HG03571 (cell line): ENCODE measurements around the gene GRIK3.
"Not testable (repeated sequence)": the region's sequence is repeated elsewhere in the genome, so short reads cannot be mapped to it uniquely, and the experiment has no call there.

ENCODE experiments used
- ATAC-seq: cut with Tn5 transposase; IDR thresholded peaks from one replicate; pipeline ENCODE4 v1.9.1; 2021; ENCODE audit not compliant: unreplicated experiment

Gene GRIK3

GRCh38 chr1:36947384-36947783 is 86.9 kb downstream of the GRIK3 start:
- no peak for ATAC-seq

DNA sequence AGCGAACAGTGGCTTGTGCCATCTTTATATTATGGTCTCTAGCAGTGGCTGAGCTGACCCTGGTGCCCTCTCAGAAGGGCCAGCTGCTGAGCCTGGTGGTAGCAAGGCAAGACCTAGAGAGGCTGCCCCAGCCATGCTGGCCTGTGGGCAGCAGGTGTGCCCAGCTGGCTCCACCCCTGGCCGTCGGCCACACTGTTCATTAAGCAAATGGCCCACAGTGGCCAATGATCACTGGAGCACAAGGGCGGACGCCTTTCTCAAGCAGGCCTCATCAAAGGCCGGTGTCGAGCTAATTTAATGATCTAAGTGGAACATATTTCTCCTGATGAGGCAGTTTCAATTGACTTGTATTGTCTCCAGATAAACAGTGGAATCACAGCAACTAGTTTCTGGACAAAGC is 89.4 kb downstream of the GRIK3 start:
- ATAC-seq, result no peak

GRCh38 chr1:36942148-36942547 is 92.2 kb downstream of the GRIK3 start:
- no peak for ATAC-seq

GRCh38 chr1:36941316-36941978 is 92.9 kb downstream of the GRIK3 start:
- no peak for ATAC-seq

- ATAC-seq, result no peak
Measured at GRCh38 chr1:36938819-36939218, 95.5 kb downstream of the GRIK3 start.

- no peak for ATAC-seq
Measured at GRCh38 chr1:36937371-36937770, 96.9 kb downstream of the GRIK3 start.

GRCh38 chr1:36934061-36934460 is 100.3 kb downstream of the GRIK3 start:
- no peak for ATAC-seq

DNA sequence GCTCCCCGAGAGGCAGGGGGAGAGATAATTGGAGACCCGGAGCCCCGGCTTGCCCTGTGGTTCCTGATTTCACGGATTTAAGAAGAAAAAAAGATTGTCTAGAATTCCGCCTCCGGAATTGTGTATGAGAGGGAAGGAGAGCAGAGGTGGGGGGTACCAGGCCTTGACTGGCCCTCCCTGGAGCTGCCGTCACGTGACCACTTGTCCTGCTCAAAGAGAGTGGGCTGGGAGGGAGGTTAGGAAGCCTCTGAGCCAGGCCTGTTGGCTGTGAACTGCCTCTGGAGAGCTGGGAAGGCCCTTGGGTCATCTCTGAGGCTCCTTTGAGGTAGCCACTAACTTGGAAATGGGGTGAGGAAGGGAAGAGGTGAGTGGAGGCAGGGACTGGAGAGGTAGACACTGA is 106.5 kb downstream of the GRIK3 start:
- ATAC-seq, result no peak

DNA sequence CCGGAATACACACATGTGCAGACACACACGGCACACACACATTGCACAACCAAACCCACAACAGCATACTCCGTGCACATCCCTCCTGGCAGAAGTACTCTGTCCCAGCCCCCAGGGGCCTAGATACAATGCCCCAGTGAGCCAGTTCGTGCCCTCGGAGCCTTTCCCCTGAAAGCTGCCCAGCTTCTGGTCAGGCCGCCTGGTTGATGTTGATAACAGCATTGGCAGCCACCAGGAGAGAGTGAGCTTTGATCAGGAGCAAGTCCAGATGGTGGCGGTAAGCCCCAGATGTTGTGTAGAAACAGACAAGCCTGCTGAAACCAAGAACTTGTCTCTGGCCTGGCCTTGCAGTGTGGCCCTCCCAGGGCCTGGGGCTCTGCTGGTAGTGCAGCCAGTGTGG is 109.1 kb downstream of the GRIK3 start:
- no peak for ATAC-seq

- no peak for ATAC-seq
Measured at GRCh38 chr1:36924282-36924811, 110.0 kb downstream of the GRIK3 start.

- no peak for ATAC-seq
Measured at GRCh38 chr1:36922593-36923426, 111.5 kb downstream of the GRIK3 start.

- no peak for ATAC-seq
Measured at GRCh38 chr1:36922071-36922470, 112.2 kb downstream of the GRIK3 start.

DNA sequence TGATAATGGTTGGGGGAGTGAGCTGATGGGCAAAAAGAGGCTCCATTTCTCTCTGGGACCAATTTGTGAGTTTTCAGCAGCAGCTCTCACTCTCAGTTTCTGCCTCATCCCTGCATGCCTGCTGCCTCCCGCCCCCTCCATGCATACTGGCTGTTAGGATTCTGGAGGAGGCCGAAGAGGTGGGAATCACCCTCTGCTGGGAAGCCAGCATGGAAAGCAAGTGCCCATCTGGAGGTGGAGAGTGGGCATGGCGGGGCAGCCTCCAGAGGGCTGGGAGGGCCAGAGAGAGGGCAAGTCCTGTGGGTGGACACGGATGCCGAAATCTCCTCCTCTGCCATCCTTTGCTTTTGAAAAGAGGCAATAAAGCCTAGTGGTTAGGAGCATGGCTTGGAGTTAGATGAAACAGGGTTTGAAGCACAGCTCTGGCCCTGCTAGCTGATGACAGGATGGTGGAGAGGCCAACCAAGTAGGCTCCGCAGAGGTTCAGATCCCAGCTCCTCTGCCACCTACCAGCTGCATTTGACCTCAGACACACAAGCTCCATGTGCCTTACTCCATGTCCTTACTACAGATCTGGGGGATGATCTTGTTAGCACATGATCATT is 113.4 kb downstream of the GRIK3 start:
- ATAC-seq, result no peak

GRCh38 chr1:36920371-36920770 is 113.9 kb downstream of the GRIK3 start:
- no peak for ATAC-seq

GRCh38 chr1:36919491-36920145 is 114.7 kb downstream of the GRIK3 start:
- no peak for ATAC-seq

DNA sequence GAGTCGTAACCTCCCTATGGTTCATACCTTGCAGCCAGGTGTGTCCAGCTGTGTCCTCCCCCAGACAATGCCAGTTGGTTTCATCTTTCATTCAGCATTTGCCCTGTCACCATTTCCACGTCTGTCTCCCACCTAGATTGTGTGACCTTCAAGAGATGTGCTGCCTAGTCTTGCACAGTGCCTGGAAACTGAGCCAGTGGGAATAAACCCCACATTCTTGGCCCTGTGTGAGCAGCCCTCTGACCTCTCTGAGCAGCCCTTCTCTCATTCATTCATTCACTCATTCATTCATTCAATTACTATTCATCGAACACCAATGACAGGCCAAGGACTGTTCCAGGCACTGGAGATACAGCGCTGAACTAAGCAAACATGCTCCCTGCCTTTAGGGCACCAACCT is 115.7 kb downstream of the GRIK3 start:
- no peak for ATAC-seq

- ATAC-seq, result not testable (repeated sequence)
Measured at GRCh38 chr1:36916542-36916941, 117.8 kb downstream of the GRIK3 start.

GRCh38 chr1:36913484-36914060 is 120.7 kb downstream of the GRIK3 start:
- no peak for ATAC-seq

DNA sequence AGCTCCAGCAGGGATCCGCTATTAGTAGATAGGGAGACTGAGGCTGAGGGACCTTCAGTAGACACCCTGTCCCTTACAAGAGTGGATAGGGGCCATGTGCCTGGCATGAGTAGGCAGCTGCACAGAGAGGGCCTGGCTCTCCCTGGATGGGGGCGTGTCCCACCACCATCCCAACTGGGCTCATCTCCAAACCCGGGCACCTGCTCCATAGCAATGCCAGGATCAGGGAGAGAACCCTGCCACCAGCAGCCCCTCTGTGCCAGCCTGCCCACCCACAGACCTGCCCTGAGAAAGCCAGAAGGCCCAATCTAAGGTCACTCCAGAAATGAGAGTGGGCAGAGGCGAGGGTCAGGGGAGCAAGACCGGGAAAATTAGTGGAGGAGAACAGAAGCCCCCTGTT is 121.3 kb downstream of the GRIK3 start:
- no peak for ATAC-seq

GRCh38 chr1:36912365-36912865 is 121.9 kb downstream of the GRIK3 start:
- no peak for ATAC-seq
